ENCODE measurements around the gene MC2R. TPM values are rescaled to one million over a fixed set of nuclear protein-coding genes. Genes with fewer than 3 reads are reported as not detected.

MC2R gene
- total RNA-seq, 1 experiment from 2014 or later = not detected

- H3K27me3 Mint-ChIP-seq (ENCODE audit: low read depth) = no peaks in the 10 kb centered on the region; the same call in 1 of the 2 replicates
- H3K4me1 Mint-ChIP-seq = 0 out of 4 replicates have a peak, but pooled peaks cover 0 to 3% of the 10 kb centered on the region in 2 experiments
- no peaks in the 10 kb centered on the region for H3K27me3 ChIP-seq (ENCODE audit: insufficient read depth, low read length)
These were observed 677 bp upstream of the MC2R start for GRCh38 chr18:13915995-13916431.

More at GRCh38 chr18:13915995-13916431, 677 bp upstream of the MC2R start:
- no peaks in the 10 kb centered on the region for H4K20me1 ChIP-seq (ENCODE audit: control insufficient read depth, insufficient read depth, insufficient read length)
- H3K23ac ChIP-seq (ENCODE audit: insufficient read length, low read depth, low read length) = no peak overlapping the region
- H3K27ac ChIP-seq (ENCODE audit: insufficient read length, low read depth, low read length) = no peak overlapping the region
- H2BK20ac ChIP-seq (ENCODE audit: low read depth, low read length, poor library complexity, severe bottlenecking) = no peak overlapping the region
- H4K91ac ChIP-seq (ENCODE audit: insufficient read length, low read depth, low read length) = no peak overlapping the region
- H3K79me2 ChIP-seq (ENCODE audit: insufficient read depth, low read length) = no peaks in the 10 kb centered on the region
- H3K9me3 ChIP-seq (ENCODE audit: control insufficient read depth, low read depth, low read length) = no peaks in the 10 kb centered on the region
- no peak overlapping the region for H3K4me2 ChIP-seq (ENCODE audit: insufficient read depth, insufficient read length, low read length)
- H2BK15ac ChIP-seq (ENCODE audit: low read depth, low read length) = no peak overlapping the region
- H3K79me1 ChIP-seq (ENCODE audit: insufficient read depth, low read depth, low read length, poor library complexity, severe bottlenecking) = no peaks in the 10 kb centered on the region
- no peak overlapping the region for H2AFZ ChIP-seq (ENCODE audit: low read length)
- DNase-seq = no peak
- H3K4ac ChIP-seq (ENCODE audit: low read depth, low read length) = no peak overlapping the region
- Mint-ChIP-seq H3K36me3 (ENCODE audit: insufficient read depth in 1 of 3, low read depth in 3 of 3) (no peaks in the 10 kb centered on the region; a peak in 1 of 7 replicates), H3K9me3 (no peaks in the 10 kb centered on the region), H3K4me3 (no peak overlapping the region), H3K27ac (no peak overlapping the region)
- H3K23me2 ChIP-seq (ENCODE audit: insufficient read length, low read depth, low read length, poor library complexity, severe bottlenecking) = no peaks in the 10 kb centered on the region
- WGBS (ENCODE audit: extremely low coverage, insufficient read length, low lambda C conversion rate) = no CpG with 5 or more reads among the region's 7 CpGs
- H2BK5ac ChIP-seq (ENCODE audit: insufficient read length, low read length) = no peak overlapping the region
- no peak overlapping the region for H2BK12ac ChIP-seq (ENCODE audit: insufficient read length, low read depth, low read length)
- no peak overlapping the region for H3K9ac ChIP-seq (ENCODE audit: extremely low read depth, insufficient read length, low read length)
- H4K8ac ChIP-seq (replicated peaks; ENCODE audit: insufficient read length, low read depth, low read length) = no peak overlapping the region
- H3K14ac ChIP-seq (ENCODE audit: insufficient read depth, low read length) = no peak overlapping the region
- no peaks in the 10 kb centered on the region for H3K4me1 ChIP-seq (ENCODE audit: insufficient read depth, low read length)
- H3K18ac ChIP-seq (ENCODE audit: insufficient read length, low read depth, low read length) = no peak overlapping the region
- no peak overlapping the region for H4K5ac ChIP-seq (ENCODE audit: insufficient read length, low read depth, low read length)
- TF ChIP-seq CTCF (conservative IDR thresholded peaks at IDR 0.05) = no peak
- no peak overlapping the region for H2BK120ac ChIP-seq (ENCODE audit: low read depth, low read length, poor library complexity, severe bottlenecking)
- H2AK5ac ChIP-seq (ENCODE audit: insufficient read length, low read length) = no peak overlapping the region
- H3T11ph ChIP-seq (ENCODE audit: low read length) = no peak overlapping the region
- H3K56ac ChIP-seq (ENCODE audit: insufficient read length, low read depth, low read length) = no peak overlapping the region
